K562 (cell line): Measurements from ENCODE around the gene FBXL13. TPM values are rescaled to one million over a fixed set of nuclear protein-coding genes. Genes with fewer than 3 reads are reported as not detected.

Experiments used
- ARNT ChIP-seq, 2 experiments: fragments of 450-650 bp; IDR thresholded peaks; 2 replicates each; pipeline ENCODE4 v1.6.1; 2016; ENCODE audit warnings: mild to moderate bottlenecking in 1 of 2
- CSDE1 ChIP-seq, 2 experiments: fragments of 450-650 bp; IDR thresholded peaks; 2 replicates each; pipeline ENCODE4 v1.6.1; 2016; ENCODE audit warnings: mild to moderate bottlenecking in 1 of 2
- DEAF1 ChIP-seq: fragments of 450-650 bp; formaldehyde crosslinking; IDR thresholded peaks from 2 replicates; pipeline ENCODE4 v1.4.0; 2020; ENCODE audit warnings: mild to moderate bottlenecking, moderate library complexity
- DNMT1 ChIP-seq: fragments of 450-650 bp; IDR thresholded peaks from 2 replicates; pipeline ENCODE4 v1.6.1; 2016; ENCODE audit warnings: antibody characterized with exemption, mild to moderate bottlenecking
- E2F3 ChIP-seq: fragments of 250-450 bp; sonication (Bioruptor Pico); IDR thresholded peaks from 2 replicates; pipeline ENCODE4 v1.4.0; 2020; ENCODE audit warnings: mild to moderate bottlenecking
- HDGF ChIP-seq: fragments of 450-650 bp; IDR thresholded peaks from 2 replicates; pipeline ENCODE4 v1.6.1; 2016
- HNRNPH1 ChIP-seq: fragments of 200-400 bp; formaldehyde crosslinking; optimal IDR thresholded peaks from 2 replicates; pipeline ENCODE3; 2017; ENCODE audit warnings: low read depth, mild to moderate bottlenecking, low read length, moderate library complexity
- IRF1 ChIP-seq: sonication (generic); formaldehyde crosslinking; IDR thresholded peaks from 2 replicates; pipeline ENCODE4 v1.8.0; 2022; ENCODE audit warnings: missing genetic modification reagents, mild to moderate bottlenecking, borderline replicate concordance
- NFIC ChIP-seq: fragments of 450-650 bp; IDR thresholded peaks from 2 replicates; pipeline ENCODE4 v1.6.1; 2017; ENCODE audit warnings: mild to moderate bottlenecking, inconsistent platforms
- NR2C2 ChIP-seq, 2 experiments: fragments of 200-800 bp in 1 of 2; sonication (Bioruptor generic) in 1 of 2; sonication (generic) in 1 of 2; formaldehyde crosslinking in 1 of 2; IDR thresholded peaks; 2 replicates each; pipeline versions ENCODE4 v1.6.1 to v1.8.0; 2016 to 2022; ENCODE audit warnings: mild to moderate bottlenecking in 1 of 2, missing compliant biosample characterization in 1 of 2, missing genetic modification characterization in 1 of 2, missing genetic modification reagents in 1 of 2
- PTRF ChIP-seq: fragments of 450-650 bp; IDR thresholded peaks from 2 replicates; pipeline ENCODE4 v1.6.1; 2016; ENCODE audit warnings: mild to moderate bottlenecking, missing genetic modification characterization, missing compliant biosample characterization
- ZBTB26 ChIP-seq: fragments of 450-650 bp; formaldehyde crosslinking; IDR thresholded peaks from 2 replicates; pipeline ENCODE4 v1.4.0; 2022; ENCODE audit warnings: missing genetic modification characterization
- ZNF124 ChIP-seq: sonication (generic); formaldehyde crosslinking; IDR thresholded peaks from 2 replicates; pipeline ENCODE4 v1.8.1; 2022; ENCODE audit warnings: missing genetic modification reagents
- polyA plus RNA-seq, 8 experiments: library from polyadenylated mRNA; depleted of rRNA in 4 of 8; stranded (reverse) in 5 of 8; unstranded in 3 of 8; fragments of >200 nt; fragmentation: Nextera tagmentation in 2 of 8; fragmentation: Illumina TruSeq in 1 of 8; extraction: Ambion mirVana in 2 of 8; extraction: Trizol in 1 of 8; gene quantifications; 2 replicates each; pipeline versions ENCODE4 v1.2.1 to v1.2.3, GENCODE V29; 2011 to 2014; ENCODE audit warnings: inconsistent platforms in 1 of 8, missing spikeins in 1 of 8
- total RNA-seq, 7 experiments: library from RNA; depleted of rRNA in 6 of 7; stranded (reverse); fragments of >200 nt in 6 of 7; fragmentation: Illumina TruSeq in 2 of 7; extraction: Trizol in 2 of 7; gene quantifications; 2 replicates each; pipeline versions ENCODE4 v1.2.1 to v1.2.3, GENCODE V29; 2011 to 2021; ENCODE audit warnings: low replicate concordance in 1 of 7

The FBXL13 gene
- total and polyA plus RNA-seq, 9 of the 15 experiments (the other 6 are each of a cell fraction or from before 2014, with no cell fraction given) = 16.3 to 55.0 (median 25.4) TPM

GRCh38 chr7:102991077-102991539, 83.5 kb downstream of the FBXL13 start (continued):
- TF ChIP-seq ZBTB26 (no peak), ZNF124 (CRISPR knock-in tag) (no peak), NFIC (peak; percentile 3; the same call in 1 of the 2 replicates), PTRF (tag) (0 out of 2 replicates have a peak, but pooled peaks have one; percentile 15), NR2C2 (CRISPR knock-in tag; IDR thresholded peaks at IDR 0.05) (no peak), NR2C2 (tag; IDR thresholded peaks at IDR 0.05) (peak; percentile 14; the same call in 1 of the 2 replicates), HNRNPH1 (no peak), DNMT1 (no peak), IRF1 (0 out of 2 replicates have a peak, but pooled peaks have one; percentile 33), E2F3 (CRISPR knock-in tag) (no peak), ARNT (IDR thresholded peaks at IDR 0.05) (0 out of 4 replicates have a peak, but pooled peaks of 1 of the 2 experiments have one; percentile 10), HDGF (0 out of 2 replicates have a peak, but pooled peaks have one; percentile 46), DEAF1 (CRISPR knock-in tag) (no peak), CSDE1 (IDR thresholded peaks at IDR 0.05) (0 out of 4 replicates have a peak, but pooled peaks of 1 of the 2 experiments have one; percentile 52)
